H1 (cell line): ENCODE measurements around the gene ECT2L. TPM values are rescaled to one million over a fixed set of nuclear protein-coding genes. Genes with fewer than 3 reads are reported as not detected.

Source experiments
- KDM1A ChIP-seq: fragments of 200-600, 300-600 bp; sonication (generic); IDR thresholded peaks from 2 replicates; pipeline ENCODE4 v1.7.1; 2016; ENCODE audit warnings: mild to moderate bottlenecking, low read length, borderline replicate concordance
- KDM5A ChIP-seq: fragments of 200-600 bp; IDR thresholded peaks from 2 replicates; pipeline ENCODE4 v1.7.1; 2012; ENCODE audit warnings: mild to moderate bottlenecking, low read length, inconsistent platforms, mixed read lengths
- RFX5 ChIP-seq: IDR thresholded peaks from 2 replicates; pipeline ENCODE4 v1.6.1; 2011; ENCODE audit warnings: low read depth, low read length, improper control_type of control experiment, borderline replicate concordance
- ZNF274 ChIP-seq: IDR thresholded peaks from 2 replicates; pipeline ENCODE4 v1.7.0; 2012; ENCODE audit warnings: low read length, borderline replicate concordance; ENCODE audit errors: extremely low read depth
- polyA plus RNA-seq, 7 experiments: library from polyadenylated mRNA; depleted of rRNA in 3 of 7; stranded (reverse) in 5 of 7; unstranded in 2 of 7; fragments of >200 nt in 5 of 7; fragments of 200-250 nt in 2 of 7; gene quantifications; 1 replicate in 5 of 7; 2 replicates in 1 of 7; 4 replicates in 1 of 7; pipeline versions ENCODE4 v1.2.1 to v1.2.3, GENCODE V29; 2011 to 2013; ENCODE audit warnings: missing spikeins in 2 of 7, mixed read lengths in 2 of 7
- total RNA-seq: library from RNA; stranded (reverse); fragmentation: NEBNext Ultra II Directional; extraction: Animal tissue kit (Norgen Biotek cat#: 25700); gene quantifications from 2 replicates; pipeline ENCODE4 v1.2.1, GENCODE V29; 2021

The ECT2L gene
- total and polyA plus RNA-seq, 2 of the 8 experiments (the other 6 are each of a cell fraction or from before 2014, with no cell fraction given) = not detected

GRCh38 chr6:138923561-138923960 is 127.7 kb downstream of the ECT2L start (continued):
- TF ChIP-seq KDM5A (no peak), KDM1A (no peak), ZNF274 (no peak), RFX5 (no peak)
- TF ChIP-seq, all 59 proteins: peak for 0
